Tibial artery (tissue), 4 donors: ENCODE measurements around the gene DOCK1.
"Not testable (repeated sequence)": the region's sequence is repeated elsewhere in the genome, so short reads cannot be mapped to it uniquely, and the experiment has no call there.

Experiments
- DNase-seq, 2 donors: peaks; one replicate each; pipeline ENCODE4 v3.0.0-alpha.2; 2019
- H3K27ac ChIP-seq, 2 donors: fragments of 200-600 bp; sonication (generic) in 1 of 2; 1 replicate in 1 of 2; 2 replicates in 1 of 2; pipeline ENCODE4 v1.5.1; 2018 to 2019; ENCODE audit warnings: mild to moderate bottlenecking in 1 of 2
- H3K27me3 ChIP-seq, 2 donors: fragments of 200-600 bp; sonication (generic) in 1 of 2; one replicate each; pipeline versions ENCODE4 v1.5.1 to v1.6.0; 2016 to 2019
- H3K36me3 ChIP-seq, 3 donors: fragments of 200-600 bp; sonication (generic) in 2 of 3; one replicate each; pipeline ENCODE4 v1.5.1; 2016 to 2019; ENCODE audit warnings: mild to moderate bottlenecking in 2 of 3
- H3K4me1 ChIP-seq, 4 donors: fragments of 200-600 bp; sonication (generic) in 2 of 4; 1 replicate in 3 of 4; 2 replicates in 1 of 4; pipeline ENCODE4 v1.5.1; 2016 to 2019
- H3K4me3 ChIP-seq, 2 donors: fragments of 200-600 bp; sonication (generic) in 1 of 2; 1 replicate in 1 of 2; 2 replicates in 1 of 2; pipeline ENCODE4 v1.5.1; 2018 to 2019; ENCODE audit warnings: mild to moderate bottlenecking in 2 of 2
- H3K9me3 ChIP-seq, 3 donors: fragments of 200-600 bp; sonication (generic) in 1 of 3; one replicate each; pipeline ENCODE4 v1.5.1; 2016 to 2019
- intact Hi-C: fragments of 100-400 bp; cut with DNase I; formaldehyde crosslinking; loops from one replicate; pipeline ENCODE4 v1.15.0; 2023; ENCODE audit warnings: low total_unique reads
- TF ChIP-seq, protein P1 (sequence below), 2 experiments: fragments of 200-600 bp in 1 of 2; fragments of 450-650 bp in 1 of 2; IDR thresholded peaks; one replicate each; pipeline ENCODE4 v1.5.1; 2017 to 2019; ENCODE audit warnings: antibody characterized with exemption in 2 of 2, mild to moderate bottlenecking in 1 of 2, moderate library complexity in 1 of 2

Gene DOCK1

GRCh38 chr10:126889421-126889820 lies 15.8 kb upstream of the DOCK1 start:
- H3K27ac ChIP-seq: no peak overlapping the region
- TF ChIP-seq, protein P1, sequence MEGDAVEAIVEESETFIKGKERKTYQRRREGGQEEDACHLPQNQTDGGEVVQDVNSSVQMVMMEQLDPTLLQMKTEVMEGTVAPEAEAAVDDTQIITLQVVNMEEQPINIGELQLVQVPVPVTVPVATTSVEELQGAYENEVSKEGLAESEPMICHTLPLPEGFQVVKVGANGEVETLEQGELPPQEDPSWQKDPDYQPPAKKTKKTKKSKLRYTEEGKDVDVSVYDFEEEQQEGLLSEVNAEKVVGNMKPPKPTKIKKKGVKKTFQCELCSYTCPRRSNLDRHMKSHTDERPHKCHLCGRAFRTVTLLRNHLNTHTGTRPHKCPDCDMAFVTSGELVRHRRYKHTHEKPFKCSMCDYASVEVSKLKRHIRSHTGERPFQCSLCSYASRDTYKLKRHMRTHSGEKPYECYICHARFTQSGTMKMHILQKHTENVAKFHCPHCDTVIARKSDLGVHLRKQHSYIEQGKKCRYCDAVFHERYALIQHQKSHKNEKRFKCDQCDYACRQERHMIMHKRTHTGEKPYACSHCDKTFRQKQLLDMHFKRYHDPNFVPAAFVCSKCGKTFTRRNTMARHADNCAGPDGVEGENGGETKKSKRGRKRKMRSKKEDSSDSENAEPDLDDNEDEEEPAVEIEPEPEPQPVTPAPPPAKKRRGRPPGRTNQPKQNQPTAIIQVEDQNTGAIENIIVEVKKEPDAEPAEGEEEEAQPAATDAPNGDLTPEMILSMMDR (IDR thresholded peaks at IDR 0.05): no peak
- no peaks in the 10 kb centered on the region for H3K4me1 ChIP-seq
- no peaks in the 10 kb centered on the region for H3K36me3 ChIP-seq
- DNase-seq: no peak
- intact Hi-C loops: no loop called here
- peaks cover 0 to 3% of the 10 kb centered on the region in 2 donors for H3K27me3 ChIP-seq
- no peak overlapping the region for H3K4me3 ChIP-seq
- H3K9me3 ChIP-seq: no peaks in the 10 kb centered on the region

DNA sequence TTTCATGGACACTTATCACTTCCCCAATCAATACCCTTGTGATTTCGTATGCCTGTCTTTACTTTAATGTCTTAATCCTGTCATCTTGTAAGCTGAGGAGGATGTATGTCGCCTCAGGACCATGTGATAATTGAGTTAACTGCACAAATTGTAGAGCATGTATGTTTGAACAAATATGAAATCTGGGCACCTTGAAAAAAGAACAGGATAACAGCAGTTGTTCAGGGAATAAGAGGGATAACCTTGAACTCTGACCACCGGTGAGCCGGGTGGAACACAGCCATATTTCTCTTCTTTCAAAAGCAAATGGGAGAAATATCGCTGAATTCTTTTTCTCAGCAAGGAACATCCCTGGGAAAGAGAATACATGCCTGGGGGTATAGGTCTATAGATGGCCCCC lies 14.4 kb upstream of the DOCK1 start:
- H3K27ac ChIP-seq, H3K4me1 ChIP-seq, H3K9me3 ChIP-seq, H3K27me3 ChIP-seq, H3K36me3 ChIP-seq, intact Hi-C loops, H3K4me3 ChIP-seq, DNase-seq: not testable (repeated sequence)

DNA sequence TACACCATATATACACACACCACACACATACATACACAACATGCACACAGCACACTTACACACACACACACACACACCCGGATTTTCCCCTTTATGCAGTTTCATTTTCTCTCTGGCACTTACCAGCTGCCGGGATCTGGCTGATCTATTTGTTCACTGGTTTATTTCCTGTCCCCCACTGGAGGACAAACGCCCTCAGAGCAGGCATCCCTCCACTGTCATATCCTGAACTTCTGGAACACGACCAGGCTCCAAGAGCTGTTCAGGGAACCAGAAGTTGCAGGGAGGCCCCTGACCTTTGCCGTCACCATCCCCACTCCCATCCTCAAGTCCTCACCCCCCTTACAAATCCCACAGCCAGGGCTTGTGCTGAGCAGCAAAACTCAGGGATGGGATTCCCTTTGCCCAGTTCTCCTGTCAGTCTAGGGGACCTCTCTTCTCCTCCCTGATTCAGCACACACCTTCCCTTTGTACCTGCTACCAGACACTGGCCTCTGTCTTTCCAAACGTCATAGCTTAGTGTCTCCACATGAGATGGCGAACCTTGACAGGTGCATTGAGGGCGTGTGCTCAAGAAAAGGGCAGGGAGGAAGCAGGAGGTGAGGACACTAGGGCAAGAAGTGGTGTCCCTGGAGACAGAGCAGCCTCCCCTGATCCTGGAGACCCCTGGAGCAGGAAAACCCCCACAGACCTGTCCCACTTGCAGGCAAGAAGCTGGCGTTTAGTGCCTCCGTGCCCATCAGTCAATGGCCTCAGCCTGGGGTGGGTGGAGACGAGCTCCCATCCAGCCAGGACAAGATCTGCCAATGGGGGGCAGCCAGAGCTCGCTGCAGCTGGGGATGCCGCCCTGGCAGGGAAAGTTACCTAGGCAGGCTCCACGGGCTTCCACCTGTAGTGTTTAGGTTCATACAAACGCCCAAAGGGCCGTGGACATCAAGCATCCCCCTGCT lies 12.7 kb upstream of the DOCK1 start:
- intact Hi-C loops: no loop called here
- Histone ChIP-seq H3K36me3 (no peaks in the 10 kb centered on the region), H3K9me3 (peaks cover 0 to under 1% (median 0%) of the 10 kb centered on the region in 3 donors), H3K27me3 (peaks cover 0 to 16% of the 10 kb centered on the region in 2 donors), H3K4me3 (no peak overlapping the region), H3K27ac (no peak overlapping the region), H3K4me1 (no peaks in the 10 kb centered on the region)
- TF ChIP-seq, protein P1 (IDR thresholded peaks at IDR 0.05): no peak
- no peak for DNase-seq

GRCh38 chr10:126893206-126893605 lies 12.0 kb upstream of the DOCK1 start:
- H3K9me3 ChIP-seq: peaks cover 0 to 7% (median under 1%) of the 10 kb centered on the region in 3 donors
- no peak overlapping the region for H3K27ac ChIP-seq
- H3K36me3 ChIP-seq: no peaks in the 10 kb centered on the region
- TF ChIP-seq, protein P1 (IDR thresholded peaks at IDR 0.05): no peak
- intact Hi-C loops: no loop called here
- peaks cover 0 to 16% of the 10 kb centered on the region in 2 donors for H3K27me3 ChIP-seq
- no peak overlapping the region for H3K4me3 ChIP-seq
- H3K4me1 ChIP-seq: no peaks in the 10 kb centered on the region
- no peak for DNase-seq

DNA sequence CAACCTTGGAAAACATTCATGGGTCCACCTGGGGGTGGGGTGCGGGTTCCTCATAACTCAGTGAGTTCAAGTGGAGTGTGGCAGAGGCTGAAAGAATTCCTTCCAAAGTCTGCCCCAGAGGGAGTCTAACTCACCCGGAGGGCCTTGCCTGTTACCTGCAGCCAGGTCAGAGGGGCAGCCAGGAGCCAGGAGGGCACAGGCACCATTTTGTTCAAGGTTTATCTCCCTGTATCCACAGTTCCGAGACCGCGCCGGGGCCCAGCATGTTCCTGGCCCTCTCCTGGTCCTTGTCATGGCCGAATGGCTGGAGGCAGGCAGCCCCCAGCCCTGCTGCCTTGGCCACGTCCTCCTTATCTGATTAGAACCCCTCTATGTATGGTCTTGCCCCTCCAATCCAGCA lies 11.4 kb upstream of the DOCK1 start:
- no peak overlapping the region for H3K4me3 ChIP-seq
- DNase-seq: no peak
- no peaks in the 10 kb centered on the region for H3K4me1 ChIP-seq
- H3K27ac ChIP-seq: no peak overlapping the region
- peaks cover 0 to 16% of the 10 kb centered on the region in 2 donors for H3K27me3 ChIP-seq
- peaks cover 0 to 11% (median 7%) of the 10 kb centered on the region in 3 donors for H3K9me3 ChIP-seq
- TF ChIP-seq, protein P1 (IDR thresholded peaks at IDR 0.05): no peak
- intact Hi-C loops: no loop called here
- H3K36me3 ChIP-seq: no peaks in the 10 kb centered on the region

GRCh38 chr10:126895214-126895781 lies 9.9 kb upstream of the DOCK1 start:
- Histone ChIP-seq H3K27me3 (peaks cover 0 to 16% of the 10 kb centered on the region in 2 donors), H3K4me1 (no peaks in the 10 kb centered on the region), H3K9me3 (peaks cover 0 to 11% (median 7%) of the 10 kb centered on the region in 3 donors), H3K36me3 (no peaks in the 10 kb centered on the region), H3K27ac (no peak overlapping the region), H3K4me3 (no peak overlapping the region)
- TF ChIP-seq, protein P1 (IDR thresholded peaks at IDR 0.05): no peak
- DNase-seq: no peak
- intact Hi-C loops: no loop called here
